HepG2 (cell line): ENCODE results near the gene EIF4G3. TPM values are rescaled to one million over a fixed set of nuclear protein-coding genes. Genes with fewer than 3 reads are reported as not detected.

Experiments
- FOSL2 ChIP-seq: sonication (generic); formaldehyde crosslinking; IDR thresholded peaks from 2 replicates; pipeline ENCODE4 v1.4.0; 2020; ENCODE audit warnings: missing genetic modification reagents
- HMGXB4 ChIP-seq, 2 experiments: sonication (generic) in 1 of 2; formaldehyde crosslinking in 1 of 2; IDR thresholded peaks; 2 replicates each; pipeline versions ENCODE4 v1.4.0 to v1.6.1; 2018 to 2020; ENCODE audit warnings: missing genetic modification reagents in 2 of 2, borderline replicate concordance in 1 of 2, low read depth in 1 of 2, mild to moderate bottlenecking in 1 of 2, missing biosample characterization in 1 of 2
- KAT8 ChIP-seq: IDR thresholded peaks from 2 replicates; pipeline ENCODE4 v1.6.1; 2016; ENCODE audit warnings: missing genetic modification reagents, missing compliant biosample characterization
- MLLT10 ChIP-seq: sonication (generic); formaldehyde crosslinking; IDR thresholded peaks from 2 replicates; pipeline ENCODE4 v1.4.0; 2020; ENCODE audit warnings: missing genetic modification reagents
- MLX ChIP-seq: IDR thresholded peaks from 2 replicates; pipeline ENCODE4 v1.6.1; 2016
- NCOA5 ChIP-seq: sonication (generic); formaldehyde crosslinking; IDR thresholded peaks from 2 replicates; pipeline ENCODE4 v1.4.0; 2020; ENCODE audit warnings: missing genetic modification reagents
- NFE2L2 ChIP-seq: fragments of 150-350 bp; IDR thresholded peaks from 2 replicates; pipeline ENCODE4 v1.6.1; 2014; ENCODE audit warnings: low read length
- POGK ChIP-seq: sonication (generic); formaldehyde crosslinking; conservative IDR thresholded peaks from 2 replicates; pipeline ENCODE4 v1.8.0; 2022; ENCODE audit warnings: mild to moderate bottlenecking, moderate library complexity, missing genetic modification reagents
- SAP130 ChIP-seq: IDR thresholded peaks from 2 replicates; pipeline ENCODE4 v1.6.1; 2016; ENCODE audit warnings: low read depth
- SRSF1 ChIP-seq: fragments of 200-400 bp; formaldehyde crosslinking; optimal IDR thresholded peaks from 2 replicates; pipeline ENCODE3; 2017; ENCODE audit warnings: mild to moderate bottlenecking, low read depth, low read length, moderate library complexity
- U2AF1 ChIP-seq: fragments of 200-400 bp; formaldehyde crosslinking; optimal IDR thresholded peaks from 2 replicates; pipeline ENCODE3; 2017; ENCODE audit warnings: mild to moderate bottlenecking, low read depth, low read length
- ZBTB1 ChIP-seq: sonication (generic); formaldehyde crosslinking; IDR thresholded peaks from 2 replicates; pipeline ENCODE4 v1.4.0; 2020; ENCODE audit warnings: missing genetic modification reagents, borderline replicate concordance
- ZBTB33 ChIP-seq: sonication (generic); formaldehyde crosslinking; IDR thresholded peaks from 2 replicates; pipeline ENCODE4 v1.4.0; 2020; ENCODE audit warnings: missing genetic modification reagents
- ZBTB7A ChIP-seq: sonication (generic); formaldehyde crosslinking; IDR thresholded peaks from 2 replicates; pipeline ENCODE4 v1.8.0; 2022; ENCODE audit warnings: mild to moderate bottlenecking, missing genetic modification reagents
- ZNF569 ChIP-seq: sonication (generic); formaldehyde crosslinking; IDR thresholded peaks from 2 replicates; pipeline ENCODE4 v1.5.0; 2020; ENCODE audit warnings: mild to moderate bottlenecking, missing genetic modification reagents, moderate library complexity, borderline replicate concordance
- ZNF574 ChIP-seq: sonication (generic); formaldehyde crosslinking; IDR thresholded peaks from 2 replicates; pipeline ENCODE4 v1.4.0; 2020; ENCODE audit warnings: missing genetic modification reagents
- ZSCAN12 ChIP-seq: sonication (generic); formaldehyde crosslinking; IDR thresholded peaks from 2 replicates; pipeline ENCODE4 v1.9.0; 2021; ENCODE audit warnings: mild to moderate bottlenecking, missing genetic modification reagents
- polyA plus RNA-seq, 8 experiments: library from polyadenylated mRNA; depleted of rRNA in 3 of 8; stranded (reverse) in 7 of 8; unstranded in 1 of 8; fragments of >200 nt; fragmentation: Illumina TruSeq in 4 of 8; extraction: Trizol in 4 of 8; gene quantifications; 2 replicates each; pipeline versions ENCODE4 v1.2.1 to v1.2.3, GENCODE V29; 2011 to 2016; ENCODE audit warnings: low read depth in 4 of 8, missing spikeins in 1 of 8, mixed read lengths in 1 of 8; ENCODE audit not compliant: insufficient read depth in 1 of 8
- total RNA-seq, 5 experiments: library from RNA; depleted of rRNA; stranded (reverse); fragments of >200 nt; fragmentation: Illumina TruSeq; extraction: Trizol; gene quantifications; 2 replicates each; pipeline ENCODE4 v1.2.3, GENCODE V29; 2016; ENCODE audit warnings: low read depth in 1 of 5
- TF ChIP-seq, protein P1 (sequence below): sonication (generic); IDR thresholded peaks from 2 replicates; pipeline ENCODE4 v1.6.1; 2016; ENCODE audit warnings: low read depth, borderline replicate concordance

EIF4G3 gene
- total and polyA plus RNA-seq, 2 of the 13 experiments (the other 11 are each of a cell fraction or from before 2014, with no cell fraction given) = 22.2 to 27.6 TPM

- peak; percentile 72 for TF ChIP-seq POGK (CRISPR knock-in tag)
- no peak for TF ChIP-seq MLLT10 (CRISPR knock-in tag)
- no peak for TF ChIP-seq NFE2L2
- no peak for TF ChIP-seq NCOA5 (CRISPR knock-in tag)
- TF ChIP-seq KAT8 (CRISPR knock-in tag) = peak; percentile 49; the same call in 1 of the 2 replicates
- no peak for TF ChIP-seq MLX (CRISPR knock-in tag)
- TF ChIP-seq, protein P1, sequence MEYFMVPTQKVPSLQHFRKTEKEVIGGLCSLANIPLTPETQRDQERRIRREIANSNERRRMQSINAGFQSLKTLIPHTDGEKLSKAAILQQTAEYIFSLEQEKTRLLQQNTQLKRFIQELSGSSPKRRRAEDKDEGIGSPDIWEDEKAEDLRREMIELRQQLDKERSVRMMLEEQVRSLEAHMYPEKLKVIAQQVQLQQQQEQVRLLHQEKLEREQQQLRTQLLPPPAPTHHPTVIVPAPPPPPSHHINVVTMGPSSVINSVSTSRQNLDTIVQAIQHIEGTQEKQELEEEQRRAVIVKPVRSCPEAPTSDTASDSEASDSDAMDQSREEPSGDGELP = peak; percentile 29; the same call in 1 of the 2 replicates
- TF ChIP-seq ZBTB33 = peak; percentile 57; the same call in 1 of the 2 replicates
- peak; percentile 44 to 59; a peak in 3 of 4 replicates for TF ChIP-seq HMGXB4 (CRISPR knock-in tag; IDR thresholded peaks at IDR 0.05; ENCODE audit: borderline replicate concordance in 1 of 2, low read depth in 1 of 2)
- TF ChIP-seq SRSF1 = peak; percentile 97
- TF ChIP-seq FOSL2 (CRISPR knock-in tag) = peak; percentile 15; the same call in 1 of the 2 replicates
- peak; percentile 29; the same call in 1 of the 2 replicates for TF ChIP-seq ZNF574 (CRISPR knock-in tag)
- no peak for TF ChIP-seq ZNF569 (CRISPR knock-in tag)
- no peak for TF ChIP-seq ZBTB7A (CRISPR knock-in tag)
- peak; percentile 72 for TF ChIP-seq U2AF1
- peak; percentile 43 for TF ChIP-seq SAP130 (CRISPR knock-in tag)
- 0 out of 2 replicates have a peak, but pooled peaks have one; percentile 20 for TF ChIP-seq ZSCAN12
- no peak for TF ChIP-seq ZBTB1 (CRISPR knock-in tag)
Observed at GRCh38 chr1:21176586-21177555, at the start of gene EIF4G3 (continued).
